Choroid plexus epithelial cell (primary cell): ENCODE results near the gene MYH9.
"Not testable (repeated sequence)": the region's sequence is repeated elsewhere in the genome, so short reads cannot be mapped to it uniquely, and the experiment has no call there.

Experiments used
- DNase-seq: peaks from one replicate; pipeline ENCODE4 v3.0.0-alpha.2; 2010; ENCODE audit warnings: low read depth
- H3K4me3 ChIP-seq: 2 replicates; pipeline ENCODE4 v1.5.1; 2011; ENCODE audit warnings: low read depth, mild to moderate bottlenecking, control low read depth, low read length, moderate library complexity
- CTCF ChIP-seq: conservative IDR thresholded peaks from 2 replicates; pipeline ENCODE4 v1.5.1; 2011; ENCODE audit warnings: low read depth, mild to moderate bottlenecking, control low read depth, inconsistent platforms, low read length, moderate library complexity

Gene MYH9

GRCh38 chr22:36293606-36294292 is 94.0 kb downstream of the MYH9 start:
- no peak for DNase-seq
- no peak overlapping the region for H3K4me3 ChIP-seq
- no peak for TF ChIP-seq CTCF

GRCh38 chr22:36292823-36293530 is 94.8 kb downstream of the MYH9 start:
- no peak for TF ChIP-seq CTCF
- no peak for DNase-seq

GRCh38 chr22:36291831-36292740 is 95.7 kb downstream of the MYH9 start:
- TF ChIP-seq CTCF = no peak
- H3K4me3 ChIP-seq = no peak overlapping the region
- no peak for DNase-seq

More at GRCh38 chr22:36292823-36293530, 94.8 kb downstream of the MYH9 start:
- no peak overlapping the region for H3K4me3 ChIP-seq

- DNase-seq, H3K4me3 ChIP-seq: not testable (repeated sequence)
Measured at GRCh38 chr22:36290391-36291075, 97.2 kb downstream of the MYH9 start.

GRCh38 chr22:36289948-36290371 is 97.8 kb downstream of the MYH9 start:
- not testable (repeated sequence) for H3K4me3 ChIP-seq, DNase-seq

- no peak for DNase-seq
- no peak for TF ChIP-seq CTCF
- no peak overlapping the region for H3K4me3 ChIP-seq
Measured at GRCh38 chr22:36289406-36289870, 98.3 kb downstream of the MYH9 start.

GRCh38 chr22:36288571-36289405 is 99.0 kb downstream of the MYH9 start:
- no peak overlapping the region for H3K4me3 ChIP-seq
- no peak for TF ChIP-seq CTCF
- no peak for DNase-seq
